CD14-positive monocyte (primary cell): ENCODE results near the gene DDX51. TPM values are rescaled to one million over a fixed set of nuclear protein-coding genes. Genes with fewer than 3 reads are reported as not detected.

Experiments
- DNase-seq, 3 donors: peaks; one replicate each; pipeline ENCODE4 v3.0.0-alpha.2; 2011 to 2022
- H2AFZ ChIP-seq: 2 replicates; pipeline ENCODE4 v1.6.0; 2012; ENCODE audit warnings: mild to moderate bottlenecking, low read depth, low read length, inconsistent platforms; ENCODE audit not compliant: insufficient read depth, poor library complexity, severe bottlenecking
- H3K27ac ChIP-seq, 2 donors: 1 replicate in 1 of 2; 2 replicates in 1 of 2; pipeline ENCODE4 v1.5.1; 2012 to 2013; ENCODE audit warnings: low read length in 2 of 2, control low read depth in 1 of 2, inconsistent platforms in 1 of 2, low read depth in 1 of 2, mild to moderate bottlenecking in 1 of 2
- H3K27me3 ChIP-seq, 2 donors: one replicate each; pipeline versions ENCODE4 v1.6.0 to v1.6.1; 2011 to 2013; ENCODE audit warnings: low read length in 2 of 2; ENCODE audit not compliant: control insufficient read depth in 2 of 2, insufficient read depth in 2 of 2
- H3K36me3 ChIP-seq, 2 donors: replicated peaks in 1 of 2; 1 replicate in 1 of 2; 2 replicates in 1 of 2; pipeline versions ENCODE4 v1.5.1 to v1.6.1; 2012 to 2013; ENCODE audit warnings: low read length in 2 of 2, control low read depth in 1 of 2, inconsistent platforms in 1 of 2, mild to moderate bottlenecking in 1 of 2; ENCODE audit not compliant: insufficient read depth in 2 of 2, control insufficient read depth in 1 of 2
- H3K4me1 ChIP-seq, 2 donors: 1 replicate in 1 of 2; 2 replicates in 1 of 2; pipeline versions ENCODE4 v1.5.1 to v1.6.1; 2012 to 2013; ENCODE audit warnings: low read length in 2 of 2, control low read depth in 1 of 2, inconsistent platforms in 1 of 2, mild to moderate bottlenecking in 1 of 2, moderate library complexity in 1 of 2; ENCODE audit not compliant: insufficient read depth in 2 of 2, control insufficient read depth in 1 of 2
- H3K4me2 ChIP-seq: replicated peaks from 2 replicates; pipeline ENCODE3; 2012; ENCODE audit warnings: low read length, moderate library complexity, mild to moderate bottlenecking; ENCODE audit not compliant: poor library complexity, severe bottlenecking; ENCODE audit errors: extremely low read depth
- H3K4me3 ChIP-seq, 3 experiments: fragments of 200-600 bp in 1 of 3; sonication (generic) in 1 of 3; replicated peaks in 1 of 3; 1 replicate in 2 of 3; 2 replicates in 1 of 3; pipeline ENCODE4 v1.5.1; 2011 to 2013; ENCODE audit warnings: low read length in 3 of 3, mild to moderate bottlenecking in 3 of 3, control low read depth in 2 of 3, low read depth in 2 of 3, inconsistent platforms in 1 of 3, moderate library complexity in 1 of 3
- H3K79me2 ChIP-seq: 2 replicates; pipeline ENCODE4 v1.6.0; 2012; ENCODE audit warnings: mild to moderate bottlenecking, control low read depth, inconsistent platforms, low read length, moderate library complexity; ENCODE audit not compliant: insufficient read depth
- H3K9ac ChIP-seq: 2 replicates; pipeline ENCODE4 v1.6.0; 2017; ENCODE audit warnings: low read length, mild to moderate bottlenecking; ENCODE audit not compliant: insufficient read depth, poor library complexity, severe bottlenecking
- H3K9me3 ChIP-seq, 2 donors: replicated peaks in 1 of 2; 1 replicate in 1 of 2; 2 replicates in 1 of 2; pipeline versions ENCODE4 v1.5.1 to v1.6.1; 2012 to 2013; ENCODE audit warnings: low read length in 2 of 2, control low read depth in 1 of 2; ENCODE audit not compliant: control insufficient read depth in 1 of 2, insufficient read depth in 1 of 2
- H4K20me1 ChIP-seq: 2 replicates; pipeline ENCODE4 v1.6.0; 2012; ENCODE audit warnings: mild to moderate bottlenecking, low read length, control low read depth, moderate library complexity; ENCODE audit not compliant: insufficient read depth
- H3K27ac Mint-ChIP-seq, 7 donors: one replicate each; pipeline ENCODE4 v1.8.0; 2020; ENCODE audit warnings: mild to moderate bottlenecking in 7 of 7, mixed read lengths in 7 of 7, moderate library complexity in 6 of 7, inconsistent platforms in 2 of 7
- H3K27me3 Mint-ChIP-seq, 3 donors: one replicate each; pipeline ENCODE4 v1.8.0; 2021 to 2022; ENCODE audit warnings: low read depth in 3 of 3, mild to moderate bottlenecking in 3 of 3, mixed read lengths in 3 of 3, moderate library complexity in 3 of 3, inconsistent platforms in 1 of 3
- H3K36me3 Mint-ChIP-seq, 2 donors: one replicate each; pipeline ENCODE4 v1.8.0; 2020; ENCODE audit warnings: mixed read lengths in 2 of 2, inconsistent platforms in 1 of 2, mild to moderate bottlenecking in 1 of 2
- H3K4me1 Mint-ChIP-seq: one replicate; pipeline ENCODE4 v1.8.0; 2020; ENCODE audit warnings: mild to moderate bottlenecking, mixed read lengths
- H3K4me3 Mint-ChIP-seq, 2 donors: one replicate each; pipeline ENCODE4 v1.8.0; 2020; ENCODE audit warnings: mild to moderate bottlenecking in 2 of 2, mixed read lengths in 2 of 2, moderate library complexity in 1 of 2
- H3K9me3 Mint-ChIP-seq, 7 donors: one replicate each; pipeline ENCODE4 v1.8.0; 2020 to 2022; ENCODE audit warnings: mixed read lengths in 7 of 7, mild to moderate bottlenecking in 6 of 7, moderate library complexity in 6 of 7, inconsistent platforms in 2 of 7
- CTCF ChIP-seq: fragments of 200-600 bp; IDR thresholded peaks from one replicate; pipeline ENCODE4 v1.8.0; 2022; ENCODE audit warnings: antibody characterized with exemption, mild to moderate bottlenecking
- WGBS: methylation state at CpG from one replicate; pipeline ENCODE4 v1.1.5; 2013; ENCODE audit warnings: missing lambda C conversion rate; ENCODE audit not compliant: insufficient coverage; 5-methylcytosine and 5-hydroxymethylcytosine counted together
- intact Hi-C, 2 donors: fragments of 100-400 bp; cut with micrococcal nuclease; formaldehyde crosslinking; loops; one replicate each; pipeline versions ENCODE4 v1.15.0 to v1.15.1; 2023
- polyA plus RNA-seq, 3 donors: library from polyadenylated mRNA; depleted of rRNA in 1 of 3; unstranded in 2 of 3; stranded (reverse) in 1 of 3; fragments of 300-500 nt in 2 of 3; fragments of >200 nt in 1 of 3; fragmentation: Illumina TruSeq in 2 of 3; gene quantifications; 1 replicate in 2 of 3; 2 replicates in 1 of 3; pipeline ENCODE4 v1.2.3, GENCODE V29; 2012 to 2021
- small RNA-seq: library from RNA; depleted of rRNA; stranded (forward); fragments of <200 nt; gene quantifications from one replicate; pipeline ENCODE3, GENCODE V24; 2012; ENCODE audit warnings: low read depth; ENCODE audit not compliant: insufficient read length

The DDX51 gene
- polyA plus RNA-seq, 3 donors, result 1.7 to 24.9 (median 2.7) TPM

DNA sequence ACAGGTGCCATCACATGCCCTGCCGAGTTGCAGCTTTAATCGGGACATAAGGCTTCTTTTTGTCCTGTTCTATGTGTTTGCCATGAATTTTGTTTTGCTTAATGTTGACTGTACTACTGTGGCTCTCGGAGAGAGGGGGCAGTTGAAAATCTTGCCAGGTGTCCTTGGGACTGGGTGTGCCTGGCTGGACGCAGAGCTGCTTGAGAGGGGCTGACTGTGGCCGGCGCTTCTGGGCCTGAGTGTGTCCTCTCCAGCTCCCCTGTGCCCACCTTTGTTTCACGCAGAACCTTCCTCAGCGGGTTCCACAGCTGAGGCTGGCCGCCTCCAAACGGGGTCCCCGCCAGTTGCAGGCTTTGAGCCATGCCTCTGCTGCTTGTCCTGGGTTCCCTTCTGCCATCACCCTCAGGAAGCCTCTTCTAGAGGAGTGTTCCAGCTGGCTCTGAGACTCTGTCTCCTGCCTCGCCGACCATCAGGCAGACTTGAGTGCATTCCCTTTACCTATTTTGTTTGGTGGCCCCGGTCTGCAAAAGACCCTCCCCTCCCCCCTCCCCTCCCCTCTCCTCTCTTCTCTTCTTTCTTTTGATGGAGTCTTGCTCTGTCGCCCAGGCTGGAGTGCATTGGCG is 49.7 kb downstream of the DDX51 start:
- no peaks in the 10 kb centered on the region for H3K4me1 ChIP-seq
- 98% methylated on average over 9 of the region's 16 CpGs for WGBS
- H3K27ac ChIP-seq, result no peak overlapping the region
- H3K27me3 ChIP-seq, result no peaks in the 10 kb centered on the region
- no peak for TF ChIP-seq CTCF
- intact Hi-C loops, result no loop called here
- H3K9me3 ChIP-seq, result no peaks in the 10 kb centered on the region
- H3K79me2 ChIP-seq, result no peaks in the 10 kb centered on the region
- peaks cover 5 to 11% of the 10 kb centered on the region in 2 donors for H3K36me3 ChIP-seq
- H3K4me3 ChIP-seq, result no peak overlapping the region
- H2AFZ ChIP-seq, result no peak overlapping the region
- no peak overlapping the region for H3K9ac ChIP-seq
- no peaks in the 10 kb centered on the region for H3K27me3 Mint-ChIP-seq
- peaks cover 11% of the 10 kb centered on the region for H3K4me1 Mint-ChIP-seq
- H3K4me3 Mint-ChIP-seq, result no peak overlapping the region
- H4K20me1 ChIP-seq, result no peaks in the 10 kb centered on the region
- H3K36me3 Mint-ChIP-seq, result peaks cover 29 to 55% of the 10 kb centered on the region in 2 donors
- peak overlapping the region in 3 of 7 donors; percentile 33 to 80 (median 54) for H3K27ac Mint-ChIP-seq
- DNase-seq, result no peak
- no peak overlapping the region for H3K4me2 ChIP-seq
- H3K9me3 Mint-ChIP-seq, result peaks cover 0 to 6% (median 4%) of the 10 kb centered on the region in 7 donors

- no peak overlapping the region for H3K27ac ChIP-seq
- Mint-ChIP-seq H3K4me1 (peaks cover 21% of the 10 kb centered on the region), H3K36me3 (peaks cover 13 to 33% of the 10 kb centered on the region in 2 donors), H3K27me3 (no peaks in the 10 kb centered on the region), H3K27ac (peak overlapping the region in 1 of 7 donors; percentile 38), H3K4me3 (no peak overlapping the region), H3K9me3 (peaks cover 0 to 2% (median 0%) of the 10 kb centered on the region in 7 donors)
- no peaks in the 10 kb centered on the region for H3K27me3 ChIP-seq
- no peak overlapping the region for H3K4me3 ChIP-seq
- DNase-seq, result no peak
- intact Hi-C loops, result loop anchor here (10.0 kb wide), 2 partner anchors 135 to 415 kb away; no protein-coding TSS in a partner anchor
- H4K20me1 ChIP-seq, result no peaks in the 10 kb centered on the region
- no peak overlapping the region for H2AFZ ChIP-seq
- no peak for TF ChIP-seq CTCF
- H3K36me3 ChIP-seq, result peaks cover 0 to 3% of the 10 kb centered on the region in 2 donors
- no peak overlapping the region for H3K4me2 ChIP-seq
- H3K4me1 ChIP-seq, result peaks cover 8% of the 10 kb centered on the region in 2 donors
- WGBS, result no CpG with 5 or more reads among the region's 4 CpGs
- H3K9ac ChIP-seq, result no peak overlapping the region
- peaks cover 15% of the 10 kb centered on the region for H3K79me2 ChIP-seq
- no peaks in the 10 kb centered on the region for H3K9me3 ChIP-seq
Measured at GRCh38 chr12:132089407-132089910, 54.7 kb downstream of the DDX51 start.

Small RNAs within 50 kb of the gene (small RNA-seq; reads per million reads assigned to genes)
- not detected for gene AC138466.3

Other genes with a start within 250 kb of the DDX51 start
- 10 to 100 TPM in 1 of 3 donors, 1 to 10 TPM in 2; 1.0 to 75.1 (median 1.3) TPM for gene ULK1, start 249.7 kb downstream of the DDX51 start, polyA plus RNA-seq
- 10 to 100 TPM in 1 of 3 donors, 1 to 10 TPM in 2; 5.1 to 30.9 (median 6.9) TPM for gene PUS1, start 215.0 kb downstream of the DDX51 start, polyA plus RNA-seq
- 10 to 100 TPM in 1 of 3 donors, under 1 TPM in 2; 0.65 to 12.1 (median 0.81) TPM for gene EP400, start 194.4 kb downstream of the DDX51 start, polyA plus RNA-seq
- gene NOC4L, start 138 bp upstream of the DDX51 start, polyA plus RNA-seq, result 10 to 100 TPM in 2 of 3 donors, 1 to 10 TPM in 1; 7.3 to 18.0 (median 17.9) TPM
- gene GALNT9, start 185.3 kb upstream of the DDX51 start, polyA plus RNA-seq, result not detected